Activated CD8-positive, alpha-beta memory T cell treated with anti-CD3 and anti-CD28 coated beads, Interleukin-2, amount 50 U/mL, for 48 hours (primary cell): ENCODE data around the gene C1QC.

Source experiments
- DNase-seq: peaks from one replicate; pipeline ENCODE4 v3.0.0-alpha.2; 2020

C1QC gene

GRCh38 chr1:22683547-22683946, 40.1 kb downstream of the C1QC start:
- no peak for DNase-seq

- no peak for DNase-seq
Observed at GRCh38 chr1:22685591-22686059, 42.2 kb downstream of the C1QC start.

GRCh38 chr1:22687191-22687590, 43.8 kb downstream of the C1QC start:
- no peak for DNase-seq

- no peak for DNase-seq
Observed at GRCh38 chr1:22688466-22688865, 45.0 kb downstream of the C1QC start.

GRCh38 chr1:22689505-22689904, 46.1 kb downstream of the C1QC start:
- no peak for DNase-seq

- no peak for DNase-seq
Observed at GRCh38 chr1:22691031-22691753, 47.8 kb downstream of the C1QC start.

GRCh38 chr1:22694172-22694571, 50.7 kb downstream of the C1QC start:
- no peak for DNase-seq

- no peak for DNase-seq
Observed at GRCh38 chr1:22696610-22697009, 53.2 kb downstream of the C1QC start.
